SK-N-DZ (cell line): ENCODE results near the gene CRTC3.
"Not testable (repeated sequence)": the region's sequence is repeated elsewhere in the genome, so short reads cannot be mapped to it uniquely, and the experiment has no call there.

Experiments used
- DNase-seq: peaks from one replicate; pipeline ENCODE4 v3.0.0-alpha.2; 2015; ENCODE audit warnings: low spot score

The CRTC3 gene

DNA sequence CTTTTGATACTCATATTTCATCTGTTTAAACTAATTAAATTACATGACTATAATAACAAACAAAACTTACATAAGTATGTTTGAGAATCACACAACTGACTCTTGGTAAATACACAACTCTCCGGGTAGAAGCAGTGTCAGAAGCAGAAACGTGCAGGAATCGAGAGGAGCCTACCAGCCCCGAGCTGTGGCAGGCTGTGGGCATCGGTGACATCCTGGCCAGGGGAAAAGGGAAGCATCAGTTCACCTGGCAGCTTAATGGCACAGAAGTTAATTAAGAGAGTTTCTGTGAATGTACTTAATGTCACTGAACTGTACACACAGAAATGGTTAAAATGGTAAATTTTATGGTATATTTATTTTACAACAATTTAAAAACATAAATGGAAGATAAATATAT is 90.2 kb downstream of the CRTC3 start:
- no peak for DNase-seq

DNA sequence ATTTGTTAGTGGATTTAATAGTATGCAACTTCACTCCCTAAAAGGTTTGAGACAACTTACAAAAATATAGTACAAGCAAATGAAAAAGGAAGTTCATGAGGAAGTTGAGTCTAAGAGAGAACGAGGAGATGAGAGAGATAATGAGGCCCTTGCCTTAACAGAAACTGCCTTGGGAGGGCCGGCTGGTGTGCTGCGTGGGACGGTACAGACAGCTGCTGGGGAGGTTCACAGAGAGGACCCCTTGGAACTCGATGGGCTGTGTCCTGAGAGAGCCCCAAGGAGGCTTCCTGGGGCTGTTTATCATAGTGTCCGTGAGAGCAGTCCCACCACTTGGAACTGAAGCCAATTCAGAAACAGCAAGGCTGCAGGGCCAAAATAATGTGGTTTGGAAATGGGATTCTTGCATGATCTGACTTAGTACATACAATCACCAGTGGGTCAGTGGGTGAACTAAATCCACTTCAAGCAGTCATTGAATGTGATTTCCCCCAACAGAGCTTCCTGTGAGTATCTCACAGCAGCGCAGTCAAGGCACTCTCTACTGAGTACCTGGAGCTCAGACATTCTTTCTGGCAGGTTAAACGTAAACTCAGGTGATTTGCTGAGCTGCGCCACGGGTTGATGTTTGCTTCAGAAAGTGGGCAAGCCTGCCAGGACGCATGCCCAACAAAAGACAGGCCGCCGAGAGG is 90.8 kb downstream of the CRTC3 start:
- DNase-seq = no peak

DNA sequence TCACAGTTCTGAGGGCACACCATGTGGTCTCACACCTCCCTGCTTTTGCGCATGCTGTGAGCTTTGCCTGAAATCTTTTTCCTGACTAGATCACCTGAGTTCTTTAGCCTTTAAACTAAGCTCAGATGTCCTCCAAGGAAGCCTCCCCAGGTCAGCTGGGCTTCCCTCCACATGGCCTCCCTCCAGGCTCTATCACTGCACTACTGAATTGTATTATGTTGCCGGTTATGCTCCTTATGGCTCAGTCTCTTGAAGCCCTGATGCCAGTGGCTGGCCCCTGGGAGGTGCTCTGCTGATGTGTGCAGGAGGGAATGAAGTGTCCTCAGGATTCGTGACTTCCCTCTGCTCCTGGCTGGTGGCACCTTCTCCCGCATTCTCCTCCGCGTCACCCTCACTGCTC is 94.1 kb downstream of the CRTC3 start:
- no peak for DNase-seq

DNA sequence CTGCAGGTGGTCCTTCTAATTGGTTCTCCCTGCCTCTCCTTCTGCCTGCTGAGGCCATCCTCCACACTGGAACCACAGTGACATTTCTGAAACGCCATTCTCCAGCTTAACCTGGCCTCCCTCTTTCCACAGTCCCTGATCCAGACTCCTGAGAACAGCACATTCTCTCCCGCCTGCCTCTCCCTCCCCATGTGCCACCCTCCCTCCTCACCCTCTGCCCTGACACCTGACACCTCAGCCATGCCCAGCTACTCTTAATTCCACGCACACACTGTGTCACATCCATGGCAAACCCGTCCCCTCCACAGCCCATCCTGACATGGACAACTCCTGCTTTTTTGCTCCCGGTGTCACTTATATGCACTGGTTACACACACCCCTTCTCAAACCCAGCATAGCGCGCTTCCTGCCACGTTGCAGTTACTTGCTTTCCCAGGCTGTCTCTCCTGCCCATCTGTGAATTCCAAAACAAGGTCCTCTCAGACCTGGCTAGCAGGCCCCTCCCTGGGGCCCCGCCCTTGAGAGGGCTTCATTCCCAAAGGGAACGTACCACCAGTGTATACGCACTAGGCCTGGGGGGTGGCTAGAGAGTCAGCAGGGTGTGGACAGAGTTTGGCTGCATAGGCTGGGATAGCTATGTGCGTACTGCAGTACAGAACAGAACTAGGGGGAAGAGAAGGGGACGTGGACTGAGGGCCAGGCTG is 94.7 kb downstream of the CRTC3 start:
- DNase-seq = no peak

DNA sequence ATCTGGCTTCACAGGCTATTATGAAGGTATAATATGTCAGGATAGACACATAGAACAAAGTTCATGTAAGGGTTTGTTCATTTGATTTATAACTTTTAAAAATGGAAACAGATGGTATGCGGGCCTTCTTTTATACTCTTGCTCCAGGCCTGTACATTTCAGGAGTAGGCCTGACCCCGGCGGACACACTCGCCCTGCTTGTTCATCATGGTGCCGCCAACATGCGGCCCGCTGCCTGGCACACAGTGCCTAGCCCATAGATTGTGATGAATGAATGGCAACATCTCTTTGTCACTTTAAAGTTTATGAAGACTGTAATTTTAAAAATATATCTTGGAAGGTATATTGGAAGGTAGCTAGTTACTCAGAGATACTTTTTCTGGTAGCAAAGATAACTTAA is 95.3 kb downstream of the CRTC3 start:
- DNase-seq = no peak

DNA sequence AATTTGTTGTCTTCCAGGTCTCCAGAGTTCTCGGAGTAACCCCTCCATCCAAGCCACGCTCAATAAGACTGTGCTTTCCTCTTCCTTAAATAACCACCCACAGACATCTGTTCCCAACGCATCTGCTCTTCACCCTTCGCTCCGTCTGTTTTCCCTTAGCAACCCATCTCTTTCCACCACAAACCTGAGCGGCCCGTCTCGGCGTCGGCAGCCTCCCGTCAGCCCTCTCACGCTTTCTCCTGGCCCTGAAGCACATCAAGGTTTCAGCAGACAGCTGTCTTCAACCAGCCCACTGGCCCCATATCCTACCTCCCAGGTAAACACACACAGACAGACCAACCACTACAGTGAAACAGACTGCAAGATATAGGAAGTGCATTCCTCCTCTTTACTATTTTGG is 99.5 kb downstream of the CRTC3 start:
- no peak for DNase-seq

DNA sequence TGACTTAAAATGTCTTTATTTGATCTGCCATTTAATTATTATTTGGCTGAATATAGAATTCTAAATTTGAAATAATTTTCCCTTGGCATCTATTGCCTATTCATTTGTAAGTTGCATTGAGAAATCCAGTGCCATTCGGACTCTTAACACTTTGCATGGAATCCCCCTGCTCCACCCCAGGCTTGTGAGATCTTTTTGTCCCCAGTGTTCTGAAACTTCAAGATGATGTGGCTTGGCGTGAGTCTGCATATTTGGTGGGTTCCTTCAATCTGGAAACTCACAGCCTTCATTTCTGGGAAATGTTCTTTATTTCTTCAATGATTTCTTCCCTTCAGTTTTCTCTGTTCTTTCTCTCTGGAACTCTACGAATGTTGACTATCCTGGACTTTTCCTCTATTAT is 103.6 kb downstream of the CRTC3 start:
- no peak for DNase-seq

DNA sequence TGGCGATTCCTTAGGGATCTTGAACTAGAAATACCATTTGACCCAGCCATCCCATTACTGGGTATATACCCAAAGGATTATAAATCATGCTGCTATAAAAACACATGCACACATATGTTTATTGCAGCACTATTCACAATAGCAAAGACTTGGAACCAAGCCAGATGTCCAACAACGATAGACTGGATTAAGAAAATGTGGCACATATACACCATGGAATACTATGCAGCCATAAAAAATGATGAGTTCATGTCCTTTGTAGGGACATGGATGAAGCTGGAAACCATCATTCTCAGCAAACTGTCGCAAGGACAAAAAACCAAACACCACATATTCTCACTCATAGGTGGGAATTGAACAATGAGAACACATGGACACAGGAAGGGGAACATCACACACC is 107.3 kb downstream of the CRTC3 start:
- not testable (repeated sequence) for DNase-seq

DNA sequence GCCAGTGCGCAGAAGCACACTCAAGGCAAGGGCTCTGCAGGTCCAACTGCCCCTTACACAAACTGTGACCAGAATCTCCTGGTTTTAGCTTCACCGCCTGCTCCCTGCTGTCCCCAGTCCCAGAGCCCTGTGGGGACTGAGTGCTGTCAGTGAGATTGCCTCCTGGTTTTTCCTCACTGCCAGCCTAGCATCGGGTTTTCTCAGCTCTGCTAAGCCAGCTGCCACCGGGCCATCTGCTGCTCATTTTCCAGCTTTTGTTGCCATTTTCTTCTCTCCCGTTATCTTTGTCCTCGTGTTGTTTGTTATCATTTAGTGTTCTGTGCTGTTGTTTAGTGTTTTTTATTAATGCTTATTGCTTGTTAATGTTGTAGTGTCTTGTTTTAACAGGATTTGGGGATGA is 108.0 kb downstream of the CRTC3 start:
- no peak for DNase-seq

DNA sequence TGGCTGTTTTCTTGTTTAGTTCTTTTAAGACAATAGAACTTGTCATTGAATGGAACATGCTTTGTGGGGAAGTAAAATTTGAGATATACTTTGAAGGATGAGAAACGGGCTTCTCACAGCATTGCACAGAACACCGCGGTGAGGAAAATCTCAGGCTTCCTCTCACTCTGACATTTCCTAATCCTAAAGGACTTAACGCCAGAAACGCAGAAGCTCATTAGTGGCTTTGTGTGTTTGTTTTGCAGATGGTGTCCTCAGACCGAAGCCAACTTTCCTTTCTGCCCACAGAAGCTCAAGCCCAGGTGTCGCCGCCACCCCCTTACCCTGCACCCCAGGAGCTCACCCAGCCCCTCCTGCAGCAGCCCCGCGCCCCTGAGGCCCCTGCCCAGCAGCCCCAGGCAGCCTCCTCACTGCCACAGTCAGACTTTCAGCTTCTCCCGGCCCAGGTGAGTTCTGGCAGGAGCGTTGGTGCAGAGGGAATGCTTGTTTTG is 108.5 kb downstream of the CRTC3 start:
- no peak for DNase-seq

DNA sequence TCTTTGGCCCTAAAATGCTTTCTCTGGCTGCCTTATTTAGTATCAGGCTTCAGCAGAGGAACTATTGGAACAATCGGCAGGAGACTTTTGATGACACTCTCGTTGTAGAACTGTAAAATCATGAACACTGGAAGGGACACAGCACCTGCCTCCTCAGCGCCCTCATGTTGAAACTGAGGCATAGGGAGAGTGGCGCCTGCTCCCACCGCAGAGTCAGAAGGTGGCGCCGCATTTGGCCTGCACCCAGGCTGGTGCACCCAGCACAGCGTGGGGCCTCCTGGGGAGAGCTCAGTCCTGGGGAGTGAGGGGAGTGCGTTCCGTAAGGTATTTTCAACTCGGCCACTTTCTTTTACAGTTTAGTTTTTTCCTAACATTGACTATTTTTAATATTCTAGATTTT is 109.2 kb downstream of the CRTC3 start:
- DNase-seq = no peak

DNA sequence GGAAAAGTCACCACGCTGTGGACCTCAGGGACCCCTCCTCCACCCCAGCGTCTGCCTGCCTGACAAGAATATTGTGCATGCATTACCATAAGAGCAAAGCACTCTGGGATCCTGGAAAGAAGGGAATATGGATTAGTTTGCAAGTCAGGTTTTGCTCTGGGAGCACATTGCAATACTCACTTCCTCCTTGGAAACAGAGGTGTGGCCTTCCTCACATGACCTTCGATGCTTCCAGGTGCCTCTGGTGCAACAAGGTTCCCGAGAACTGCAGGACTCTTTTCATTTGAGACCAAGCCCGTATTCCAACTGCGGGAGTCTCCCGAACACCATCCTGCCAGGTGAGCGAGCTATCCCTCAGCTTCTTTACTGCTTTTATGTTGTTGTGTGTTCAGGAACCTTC is 111.1 kb downstream of the CRTC3 start:
- DNase-seq = no peak

DNA sequence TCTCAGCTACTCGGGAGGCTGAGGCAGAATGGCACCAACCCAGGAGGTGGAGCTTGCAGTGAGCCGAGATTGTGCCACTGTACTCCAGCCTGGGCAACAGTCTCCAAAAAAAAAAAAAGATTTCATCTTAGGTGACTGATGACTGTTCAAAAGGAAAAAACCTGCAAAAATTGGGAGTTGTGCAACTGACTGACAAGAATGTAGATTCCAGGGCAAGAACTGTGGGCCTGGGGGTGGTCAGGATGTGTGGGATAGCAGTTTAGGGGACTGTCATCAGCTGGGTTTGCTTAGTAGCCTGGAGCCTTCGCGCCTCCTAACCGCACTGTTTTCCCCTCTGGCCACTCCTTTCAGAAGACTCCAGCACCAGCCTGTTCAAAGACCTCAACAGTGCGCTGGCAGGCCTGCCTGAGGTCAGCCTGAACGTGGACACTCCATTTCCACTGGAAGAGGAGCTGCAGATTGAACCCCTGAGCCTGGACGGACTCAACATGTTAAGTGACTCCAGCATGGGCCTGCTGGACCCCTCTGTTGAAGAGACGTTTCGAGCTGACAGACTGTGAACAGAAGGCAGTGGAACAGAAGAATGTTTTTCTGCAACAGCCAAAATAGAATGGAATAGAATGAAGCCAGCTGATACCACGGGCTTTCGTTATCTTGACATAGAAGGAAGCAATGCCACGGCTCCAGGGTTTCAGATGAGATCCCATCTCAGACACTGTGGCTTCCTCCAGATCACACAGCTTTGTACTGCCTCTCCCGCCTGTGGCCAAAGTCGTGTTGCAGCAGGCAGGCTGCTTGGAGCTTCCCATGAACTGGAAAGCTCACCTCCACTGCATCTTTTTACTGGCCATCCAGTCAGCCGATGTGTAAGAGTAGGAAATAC is 112.1 kb downstream of the CRTC3 start:
- DNase-seq = no peak

DNA sequence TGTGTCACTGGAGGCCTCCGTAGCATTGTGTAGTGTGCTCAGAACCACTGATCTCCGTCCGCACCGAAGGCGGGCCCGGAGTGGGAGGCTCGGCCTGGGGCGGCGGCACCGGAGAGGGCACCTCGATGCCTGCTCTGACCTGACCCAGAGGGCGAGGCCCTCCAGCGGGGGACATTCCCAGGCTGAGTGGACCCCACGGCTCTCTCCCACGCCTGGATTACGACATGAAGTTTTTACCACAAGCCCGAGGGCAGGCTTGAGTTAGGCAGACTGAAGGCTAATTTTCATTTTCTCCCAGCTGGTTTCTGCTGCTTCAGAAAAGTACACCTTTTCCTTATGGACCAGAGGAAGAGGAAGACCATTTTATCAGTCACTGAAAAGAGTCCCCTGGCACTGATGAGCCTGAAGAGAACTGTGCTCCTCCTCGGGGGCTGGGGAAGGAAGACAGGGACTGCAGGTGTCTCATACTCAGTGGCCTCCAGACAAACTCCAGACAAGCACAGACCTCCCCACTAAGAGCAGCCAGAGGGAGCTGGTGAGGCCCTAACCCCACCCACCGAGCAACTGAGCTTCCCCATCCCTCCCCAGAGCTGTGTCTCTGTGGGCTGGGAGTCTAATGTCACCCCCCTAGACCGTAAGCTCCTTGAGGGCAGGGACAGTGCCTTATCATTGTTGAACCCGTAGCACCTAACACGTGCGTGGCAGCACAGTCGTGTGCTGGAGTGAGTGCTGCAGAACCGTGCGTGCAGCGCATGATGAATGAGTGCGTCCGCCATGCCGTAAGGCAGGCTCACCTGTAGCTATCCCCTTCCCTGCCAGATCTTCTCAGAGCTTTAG is 113.0 kb downstream of the CRTC3 start:
- DNase-seq = no peak

DNA sequence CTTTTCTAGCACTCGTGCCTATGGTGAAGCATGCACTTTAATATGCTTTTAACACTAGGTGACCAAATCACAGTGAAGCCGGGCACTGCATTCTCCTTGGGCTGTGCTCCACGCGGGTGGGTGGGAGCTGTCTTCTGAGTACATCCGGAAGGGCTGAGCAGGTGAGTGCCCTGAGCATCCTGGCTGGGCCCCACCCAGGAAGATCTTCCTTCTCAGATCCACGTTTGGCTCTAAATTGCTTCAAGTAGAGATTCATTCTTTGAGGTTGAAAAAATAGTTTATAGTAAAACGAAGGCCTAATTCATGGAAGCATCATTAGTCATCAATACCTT is 113.5 kb downstream of the CRTC3 start:
- no peak for DNase-seq

DNA sequence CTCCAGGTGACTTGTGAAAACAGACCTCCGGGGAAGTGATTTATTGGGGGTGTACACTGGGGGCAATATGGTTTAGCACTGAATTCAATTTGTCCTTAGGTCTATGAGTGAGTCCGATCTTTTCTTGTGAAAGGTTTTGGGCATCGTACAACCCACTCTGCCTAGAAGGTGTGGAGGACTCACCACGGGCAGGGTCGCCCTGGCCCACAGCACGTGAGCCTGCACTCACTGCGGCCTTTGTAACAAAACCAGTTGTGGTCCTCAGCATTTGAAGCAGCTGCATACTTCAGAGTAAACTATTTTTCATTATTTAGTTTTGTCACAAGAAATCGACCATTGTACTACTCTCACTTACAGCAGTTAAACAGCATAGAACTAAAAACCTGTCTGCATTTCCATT is 114.8 kb downstream of the CRTC3 start:
- DNase-seq = no peak

DNA sequence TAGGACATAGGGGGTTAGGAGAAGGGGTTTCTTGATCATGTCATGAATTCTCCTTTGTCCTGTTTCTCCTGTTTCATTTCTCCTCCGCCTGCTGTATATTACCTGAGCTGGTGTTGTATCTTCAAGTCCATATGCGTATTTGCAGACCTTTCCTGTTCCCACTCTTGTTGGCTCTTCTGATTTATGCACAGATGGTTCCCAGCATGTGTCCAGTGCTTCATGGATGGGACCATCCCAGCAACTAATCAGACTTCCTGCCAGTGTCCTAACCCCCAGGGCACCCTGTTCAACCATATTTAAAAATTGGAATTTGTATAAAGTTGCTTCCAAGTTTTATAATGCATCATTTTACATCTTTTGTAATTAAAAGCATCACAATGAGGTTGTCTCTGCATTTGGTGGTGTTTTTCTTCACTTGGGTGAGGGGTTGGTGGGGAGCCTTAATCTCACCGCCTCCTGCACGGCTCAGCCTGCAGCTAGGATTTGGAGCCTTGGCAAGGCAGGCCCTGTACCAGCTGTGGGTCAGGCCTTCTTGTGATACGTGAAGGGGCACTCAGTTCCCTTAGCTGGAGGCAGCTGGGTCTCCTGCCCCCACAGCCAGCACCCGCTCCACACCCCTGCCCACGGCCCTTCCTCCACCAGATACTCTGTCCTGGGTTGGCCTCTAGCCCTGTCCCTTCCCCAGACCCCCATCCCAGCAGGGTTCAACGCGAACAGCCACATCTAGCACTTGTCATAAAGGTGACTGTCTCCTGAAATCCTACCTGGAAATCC is 115.4 kb downstream of the CRTC3 start:
- DNase-seq = no peak

DNA sequence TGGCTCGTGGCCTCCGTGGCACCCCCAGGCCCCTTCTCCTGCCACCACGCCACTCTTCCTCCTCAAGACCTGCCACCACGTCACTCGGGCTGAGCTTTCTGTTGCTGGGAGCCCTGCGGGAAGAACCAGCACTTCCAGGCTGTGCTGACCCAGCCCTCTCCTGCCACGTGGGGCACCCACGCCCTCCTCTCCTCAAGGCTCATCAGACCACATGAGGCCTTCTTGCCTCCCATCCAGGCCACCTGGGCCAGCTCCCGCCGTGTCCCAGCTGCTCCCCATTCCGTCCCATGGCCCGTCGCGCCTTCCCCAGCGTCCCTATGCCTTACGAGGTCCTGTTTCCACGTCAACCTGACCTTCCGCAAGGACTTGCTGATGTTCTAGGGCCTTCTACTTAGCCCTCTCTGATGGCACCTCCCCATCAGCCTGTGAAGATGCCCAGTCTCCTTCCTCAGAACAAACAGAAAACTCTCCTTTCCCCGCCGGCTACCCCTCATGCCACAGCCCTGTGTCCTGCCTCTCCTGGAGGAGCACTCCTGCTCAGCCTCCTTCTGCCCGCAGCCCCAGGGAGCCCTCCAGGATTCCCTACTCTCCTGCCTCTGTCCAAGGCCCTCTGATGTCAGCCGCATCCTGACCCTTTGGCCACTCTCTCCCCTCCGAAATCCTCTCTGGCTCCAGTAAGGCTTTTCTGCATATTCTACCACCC is 116.3 kb downstream of the CRTC3 start:
- DNase-seq = no peak

DNA sequence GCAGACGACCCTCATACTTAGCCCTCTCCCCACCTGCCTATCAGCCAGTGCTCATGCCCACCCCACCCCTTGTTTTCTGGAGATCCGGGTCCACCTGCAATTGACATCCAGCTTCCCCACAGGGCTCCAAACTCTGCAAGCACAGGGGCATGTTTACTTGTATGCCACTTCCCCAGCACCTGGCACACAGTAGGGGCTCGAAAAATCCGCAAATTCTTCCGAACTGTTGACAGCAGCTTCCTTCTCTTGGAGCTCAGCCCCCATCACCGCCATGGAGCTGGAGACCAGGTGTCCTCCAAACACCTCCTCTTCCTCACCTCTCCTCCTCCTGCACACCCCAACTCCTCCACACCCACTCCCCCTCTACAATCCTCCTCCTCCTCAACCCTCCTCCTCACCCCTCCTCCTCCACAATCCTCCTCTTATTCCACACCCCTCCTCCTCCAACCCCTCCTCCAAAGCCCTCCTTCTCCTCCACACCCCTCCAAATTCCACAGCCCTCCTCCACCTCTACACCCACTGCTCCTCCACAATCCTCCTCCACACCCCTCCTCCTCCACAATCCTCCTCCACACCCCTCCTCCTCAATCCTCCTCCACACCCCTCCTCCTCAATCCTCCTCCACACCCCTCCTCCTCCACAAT is 117.1 kb downstream of the CRTC3 start:
- DNase-seq = no peak

DNA sequence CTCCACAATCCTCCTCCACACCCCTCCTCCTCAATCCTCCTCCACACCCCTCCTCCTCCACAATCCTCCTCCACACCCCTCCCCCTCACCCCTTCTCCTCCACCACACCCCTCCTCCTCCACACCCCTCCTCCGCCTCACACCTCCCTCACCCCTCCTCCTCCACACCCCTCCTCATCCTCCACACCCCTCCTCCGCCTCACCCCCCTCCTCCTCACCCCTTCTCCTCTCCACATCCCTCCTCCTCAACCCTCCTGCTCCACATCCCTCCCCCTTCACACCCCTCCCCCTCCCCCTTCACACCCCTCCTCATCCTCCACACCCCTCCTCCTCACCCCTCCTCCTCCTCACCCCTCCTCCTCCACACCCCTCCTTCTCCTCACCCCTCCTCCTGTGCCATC is 117.6 kb downstream of the CRTC3 start:
- DNase-seq = no peak
